ENCODE data around the gene BPIFB4. TPM values are rescaled to one million over a fixed set of nuclear protein-coding genes. Genes with fewer than 3 reads are reported as not detected.

BPIFB4 gene
- polyA plus RNA-seq, 4 donors: not detected

DNA sequence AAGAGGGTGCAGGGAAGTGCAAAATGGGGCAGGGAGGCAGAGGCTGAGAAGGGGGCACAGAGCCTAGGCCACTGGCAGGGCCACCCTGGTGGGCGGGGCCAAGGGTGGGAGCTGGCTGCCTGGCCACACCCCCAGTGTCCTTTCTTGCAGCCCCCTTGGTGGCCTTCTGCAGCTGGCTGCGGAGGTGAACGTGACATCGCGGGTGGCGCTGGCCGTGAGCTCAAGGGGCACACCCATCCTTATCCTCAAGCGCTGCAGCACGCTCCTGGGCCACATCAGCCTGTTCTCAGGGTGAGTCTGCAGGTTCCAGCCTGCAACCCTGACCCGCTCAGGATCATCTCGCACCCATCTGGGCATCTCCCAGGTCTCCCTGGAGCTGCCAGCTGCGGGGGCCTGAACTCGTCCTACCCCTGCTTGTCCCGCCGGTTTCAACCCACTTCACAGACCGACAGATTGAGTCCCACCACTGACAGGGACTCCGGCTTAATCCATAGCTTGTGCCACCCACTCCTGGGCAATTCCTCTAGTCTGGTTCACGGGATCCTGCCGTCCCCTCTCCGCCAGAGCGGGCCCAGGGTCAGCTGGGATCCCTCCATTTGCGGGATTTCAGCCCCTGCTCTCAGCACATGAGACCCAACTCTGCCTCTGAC is 19.6 kb upstream of the BPIFB4 start:
- no peak for DNase-seq (ENCODE audit: low read depth in 4 of 4, low spot score in 3 of 4)

DNA sequence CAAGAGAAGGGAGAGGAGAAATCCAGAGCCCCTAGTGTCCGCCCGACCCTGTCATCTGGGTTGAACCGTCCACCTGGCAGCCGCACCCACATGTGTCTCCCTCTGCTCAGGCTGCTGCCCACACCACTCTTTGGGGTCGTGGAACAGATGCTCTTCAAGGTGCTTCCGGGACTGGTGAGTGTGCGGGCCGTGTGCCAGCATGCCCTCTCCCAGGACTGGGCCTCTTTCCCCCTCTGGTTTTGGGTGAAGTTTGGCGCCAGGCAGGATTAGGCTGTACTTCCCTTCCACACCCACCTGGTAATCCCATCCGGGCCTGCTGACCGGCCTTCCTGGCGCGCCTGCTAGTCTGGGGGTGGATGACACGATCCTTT is 17.8 kb upstream of the BPIFB4 start:
- no peak for DNase-seq (ENCODE audit: low read depth in 4 of 4, low spot score in 3 of 4)

DNA sequence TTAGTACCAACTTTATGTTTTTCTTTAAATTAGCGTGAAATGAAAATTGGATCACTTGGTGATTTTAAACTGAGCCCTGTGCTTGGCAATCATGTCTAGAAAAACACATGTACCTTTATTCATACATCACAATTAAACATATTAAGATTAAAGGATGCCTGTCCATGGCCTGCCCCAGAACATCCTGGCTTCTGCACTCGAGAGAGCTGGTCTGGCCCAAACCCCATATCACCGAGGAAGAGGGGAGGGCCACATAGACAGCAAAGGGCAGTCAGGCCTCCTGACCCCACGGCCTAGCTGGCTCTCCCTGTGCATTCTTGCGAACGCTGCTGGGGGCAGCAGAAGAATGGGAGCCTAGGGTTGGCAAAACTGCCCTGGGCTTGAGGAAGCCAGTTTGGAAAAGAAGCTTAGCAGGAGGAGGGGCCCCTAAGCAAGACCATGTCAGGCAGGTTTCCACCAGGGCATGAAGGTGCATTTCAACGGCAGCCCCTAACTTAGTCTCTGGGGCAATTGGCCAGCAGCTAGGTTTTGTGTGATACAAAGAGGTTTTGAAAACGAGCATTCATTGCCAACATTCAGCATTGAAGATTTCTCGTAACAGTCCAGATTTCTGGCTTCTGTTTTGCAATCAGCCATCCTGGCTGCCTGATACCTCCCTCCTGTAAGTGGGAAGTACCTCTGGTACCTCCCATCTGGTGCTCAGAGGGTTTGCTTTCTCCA is 17.2 kb upstream of the BPIFB4 start:
- DNase-seq (ENCODE audit: low read depth in 4 of 4, low spot score in 3 of 4): no peak

DNA sequence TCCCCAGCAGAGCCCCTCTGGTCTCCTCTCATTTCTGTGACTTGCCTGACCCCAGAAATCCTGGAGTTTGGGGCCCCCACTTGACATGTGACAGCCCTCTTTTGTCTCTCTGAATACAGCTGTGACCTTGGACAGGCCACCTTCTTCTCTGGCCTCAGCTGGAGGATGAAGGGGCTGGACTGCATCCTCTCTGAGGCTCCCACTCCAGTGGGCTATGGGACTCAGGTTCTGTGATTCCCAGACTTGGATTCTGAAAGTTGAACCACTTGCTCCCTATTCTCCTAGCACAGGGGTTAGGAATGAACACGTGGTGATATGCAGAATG is 16.7 kb upstream of the BPIFB4 start:
- DNase-seq (ENCODE audit: low read depth in 4 of 4, low spot score in 3 of 4): no peak

DNA sequence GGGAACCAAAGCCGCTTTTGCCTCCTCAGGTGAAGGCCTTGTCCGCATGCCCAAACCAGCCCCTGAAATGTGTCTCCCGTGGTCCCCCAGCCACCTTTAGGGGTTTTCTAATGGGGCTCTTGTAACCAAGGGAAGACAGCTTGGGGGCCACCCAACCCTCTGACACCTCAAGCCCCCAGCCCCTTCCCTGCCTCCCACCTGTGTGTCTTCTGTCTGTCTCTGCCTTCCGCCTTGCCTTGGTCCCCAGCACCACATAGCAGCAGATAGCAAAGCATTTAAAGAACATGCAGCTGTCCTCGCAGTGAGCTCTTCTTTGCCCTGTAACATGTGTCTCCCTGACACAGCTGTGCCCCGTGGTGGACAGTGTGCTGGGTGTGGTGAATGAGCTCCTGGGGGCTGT is 16.2 kb upstream of the BPIFB4 start:
- DNase-seq (ENCODE audit: low read depth in 4 of 4, low spot score in 3 of 4): no peak

DNA sequence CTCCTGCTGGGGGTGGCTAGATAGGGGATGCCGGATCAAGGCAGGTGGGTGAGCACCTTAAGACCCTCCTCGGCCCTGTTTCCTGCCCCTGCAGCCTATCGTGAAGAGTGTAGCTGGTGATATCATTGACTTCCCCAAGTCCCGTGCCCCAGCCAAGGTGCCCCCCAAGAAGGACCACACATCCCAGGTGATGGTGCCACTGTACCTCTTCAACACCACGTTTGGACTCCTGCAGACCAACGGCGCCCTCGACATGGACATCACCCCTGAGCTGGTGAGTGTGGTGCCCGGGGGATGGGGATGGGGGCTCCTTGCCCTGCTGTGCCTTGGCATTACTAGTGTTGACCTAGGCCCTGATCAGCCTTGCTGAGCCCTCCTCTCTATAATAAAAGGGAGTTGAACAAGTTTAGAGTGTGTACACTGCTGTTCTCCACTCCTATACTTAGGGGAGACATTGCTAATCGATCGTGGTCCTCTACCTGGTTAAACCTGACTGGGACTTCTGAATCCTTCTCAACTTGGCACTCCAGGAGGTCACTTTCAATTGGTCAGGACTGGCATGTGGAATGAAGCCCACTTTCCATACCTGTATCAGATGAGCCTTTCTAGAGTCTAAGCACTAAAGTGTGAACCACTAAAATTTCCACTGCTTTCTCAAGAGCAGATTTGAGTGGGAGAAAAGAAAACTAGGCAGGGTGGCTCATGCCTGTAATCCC is 14.7 kb upstream of the BPIFB4 start:
- DNase-seq (ENCODE audit: low read depth in 4 of 4, low spot score in 3 of 4): no peak

DNA sequence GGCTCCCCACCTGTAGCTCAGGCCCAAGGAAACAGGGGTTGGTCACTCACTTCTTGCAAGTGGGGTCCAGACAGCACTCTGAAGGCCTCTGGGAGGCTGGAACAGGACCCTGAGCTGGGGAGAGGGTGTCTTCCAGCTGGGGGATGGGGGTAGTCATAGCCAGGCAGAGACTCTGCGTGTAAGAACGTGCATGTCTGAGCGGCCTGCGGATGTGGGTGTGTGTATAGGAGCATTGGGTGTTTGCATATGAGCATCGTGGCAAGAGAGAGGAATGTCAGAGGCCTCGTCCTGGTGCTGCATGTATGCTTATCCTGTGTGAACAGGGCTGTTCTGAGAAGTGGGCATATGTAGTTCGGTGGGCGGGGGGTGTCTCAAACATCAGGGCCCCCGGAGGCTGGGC is 13.7 kb upstream of the BPIFB4 start:
- DNase-seq (ENCODE audit: low read depth in 4 of 4, low spot score in 3 of 4): no peak

DNA sequence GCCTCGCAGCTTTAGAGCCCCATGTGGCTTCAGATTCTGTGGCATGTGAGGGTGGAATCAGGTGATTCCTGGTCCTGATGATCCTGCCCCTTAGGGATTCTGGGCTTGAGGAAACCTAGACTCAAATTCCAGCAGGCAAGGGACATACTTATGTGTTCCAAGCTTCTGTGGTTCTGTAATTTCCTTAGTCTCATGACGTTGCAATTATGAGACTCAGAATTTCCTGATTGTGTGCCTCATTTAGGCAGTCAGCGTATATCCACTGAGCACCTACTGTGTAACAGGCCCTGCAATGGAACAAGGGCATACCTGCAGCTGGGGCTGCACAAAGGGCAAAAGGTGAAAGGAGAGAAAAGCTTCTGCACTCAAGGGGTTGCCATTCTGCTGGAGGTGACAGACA is 11.6 kb upstream of the BPIFB4 start:
- no peak for DNase-seq (ENCODE audit: low read depth in 4 of 4, low spot score in 3 of 4)

DNA sequence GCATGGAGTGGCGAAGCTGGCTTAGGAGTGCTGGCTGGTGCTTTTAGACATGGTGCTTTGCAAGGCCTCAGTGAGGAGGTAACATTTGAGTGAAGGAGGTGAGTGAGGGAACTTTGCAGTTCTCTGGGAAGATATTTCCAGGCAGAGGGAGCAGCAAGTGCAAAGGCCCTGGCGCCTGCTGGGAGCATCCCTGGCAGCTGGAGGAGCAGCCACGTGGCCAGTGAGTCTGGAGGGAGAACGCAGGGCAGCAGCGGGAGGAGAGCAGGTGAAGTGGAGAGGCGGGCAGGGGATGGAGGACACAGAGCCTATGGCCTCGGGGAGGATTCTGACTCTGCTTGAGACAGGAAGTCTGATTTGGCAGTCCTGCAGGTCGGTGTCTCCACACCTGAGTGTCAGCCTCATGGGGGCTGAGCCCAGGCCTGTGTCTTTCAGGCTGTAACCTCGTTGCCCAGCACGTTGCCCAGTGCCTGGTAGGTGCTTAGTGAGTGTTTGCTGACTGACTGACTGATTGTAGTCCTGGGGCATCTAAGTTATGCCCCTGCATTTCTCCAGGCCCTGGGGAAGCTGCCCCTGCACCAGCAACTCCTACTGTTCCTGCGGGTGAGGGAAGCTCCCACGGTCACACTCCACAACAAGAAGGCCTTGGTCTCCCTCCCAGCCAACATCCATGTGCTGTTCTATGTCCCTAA is 11.0 kb upstream of the BPIFB4 start:
- no peak for DNase-seq (ENCODE audit: low read depth in 4 of 4, low spot score in 3 of 4)

DNA sequence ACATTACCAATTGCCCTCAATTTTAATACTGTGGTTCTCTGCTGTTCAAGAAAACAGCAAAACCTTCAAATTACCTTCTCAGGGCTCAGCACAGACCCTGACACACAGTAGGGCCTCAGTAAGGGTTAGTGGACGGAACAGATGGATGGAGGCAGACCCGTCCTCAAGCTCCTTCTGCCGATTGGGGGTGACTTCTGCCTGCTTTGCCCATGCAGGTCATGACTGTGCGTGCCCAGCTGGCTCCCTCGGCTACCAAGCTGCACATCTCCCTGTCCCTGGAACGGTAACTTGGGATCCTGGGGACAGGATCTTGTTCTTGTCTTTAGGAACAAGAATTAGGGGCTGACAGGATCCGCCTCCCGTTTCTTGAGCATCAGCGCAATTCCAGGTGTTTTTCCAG is 9.8 kb upstream of the BPIFB4 start:
- DNase-seq (ENCODE audit: low read depth in 4 of 4, low spot score in 3 of 4): no peak

DNA sequence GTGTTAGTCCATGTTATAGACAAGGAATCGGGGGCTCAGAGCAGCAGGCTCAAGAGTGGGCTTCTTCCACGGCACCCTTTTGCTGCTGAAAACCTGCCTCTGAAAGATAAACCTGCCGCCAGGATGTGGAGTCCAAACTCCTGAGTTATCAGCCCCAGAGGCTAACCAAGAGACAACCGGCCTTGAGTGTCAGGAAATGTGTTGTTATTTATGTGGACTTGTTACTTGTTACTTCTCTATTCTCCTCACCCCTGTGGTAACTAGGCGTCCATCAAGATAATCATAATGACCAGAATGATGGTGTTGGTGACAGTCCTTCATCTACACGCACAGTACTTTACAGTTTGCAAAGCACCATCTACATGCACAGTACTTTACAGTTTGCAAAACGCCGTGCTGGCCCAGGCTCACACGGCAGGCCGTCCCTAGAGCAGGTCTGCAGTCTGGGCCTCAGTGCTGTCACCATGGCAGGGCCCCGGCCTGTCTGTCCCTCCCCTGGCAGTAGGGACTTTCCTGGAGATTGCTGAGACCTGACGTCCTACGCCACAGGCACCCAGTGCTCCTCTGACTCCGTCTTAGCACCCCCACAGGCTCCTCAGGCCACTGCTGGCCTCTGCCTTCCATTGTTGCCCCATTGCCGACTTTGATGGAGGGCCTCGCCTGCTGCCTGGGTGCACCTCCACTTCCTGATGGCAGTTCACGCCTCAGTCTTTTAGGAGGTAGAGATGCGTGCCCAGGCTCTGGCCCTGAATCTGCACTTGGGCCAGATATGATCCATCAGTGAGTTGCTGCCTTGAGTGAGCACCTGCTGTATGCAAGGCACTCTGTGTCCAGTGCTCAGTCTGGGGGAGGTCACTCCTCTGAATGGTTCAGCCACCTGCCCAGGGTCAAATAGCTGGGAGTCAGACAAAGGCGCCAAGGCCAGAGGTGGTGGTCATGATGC is 9.1 kb upstream of the BPIFB4 start:
- no peak for DNase-seq (ENCODE audit: low read depth in 4 of 4, low spot score in 3 of 4)

DNA sequence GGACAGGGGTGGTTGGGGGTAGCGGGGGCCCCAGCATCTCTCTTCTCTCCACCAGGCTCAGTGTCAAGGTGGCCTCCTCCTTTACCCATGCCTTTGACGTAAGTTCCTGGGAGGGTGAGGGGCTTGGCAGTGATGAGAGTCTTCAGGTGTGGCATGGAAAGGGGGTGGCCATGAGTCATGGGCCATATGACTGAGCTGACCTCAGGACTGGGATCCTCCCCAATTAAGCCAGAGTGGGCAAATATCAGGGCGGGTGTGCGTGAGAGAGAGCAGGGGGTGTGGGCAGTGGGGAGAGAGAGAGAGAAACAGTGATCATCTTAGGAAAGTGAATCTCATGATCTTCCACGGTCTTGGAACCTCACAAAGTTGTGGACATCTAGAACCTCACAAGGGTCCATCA is 8.2 kb upstream of the BPIFB4 start:
- DNase-seq (ENCODE audit: low read depth in 4 of 4, low spot score in 3 of 4): no peak

DNA sequence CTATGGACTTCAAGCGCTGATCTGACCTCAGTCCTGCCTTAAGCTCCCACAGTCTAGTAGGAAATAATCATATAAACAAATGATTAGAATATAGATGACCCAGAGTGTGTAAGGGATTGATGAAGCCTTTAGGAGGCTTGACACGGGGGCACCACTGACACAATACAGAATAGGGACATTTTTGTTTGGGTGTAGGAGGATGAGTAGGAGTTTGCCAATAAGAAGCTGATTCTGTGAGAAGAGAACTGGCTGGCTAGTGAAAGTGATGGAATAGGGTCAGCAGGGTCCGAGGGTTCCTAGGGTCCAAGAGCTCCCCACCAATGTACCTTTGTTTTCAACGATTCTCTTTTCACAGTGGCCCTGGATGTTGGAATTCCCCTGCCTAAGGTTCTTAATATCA is 7.1 kb upstream of the BPIFB4 start:
- no peak for DNase-seq (ENCODE audit: low read depth in 4 of 4, low spot score in 3 of 4)

DNA sequence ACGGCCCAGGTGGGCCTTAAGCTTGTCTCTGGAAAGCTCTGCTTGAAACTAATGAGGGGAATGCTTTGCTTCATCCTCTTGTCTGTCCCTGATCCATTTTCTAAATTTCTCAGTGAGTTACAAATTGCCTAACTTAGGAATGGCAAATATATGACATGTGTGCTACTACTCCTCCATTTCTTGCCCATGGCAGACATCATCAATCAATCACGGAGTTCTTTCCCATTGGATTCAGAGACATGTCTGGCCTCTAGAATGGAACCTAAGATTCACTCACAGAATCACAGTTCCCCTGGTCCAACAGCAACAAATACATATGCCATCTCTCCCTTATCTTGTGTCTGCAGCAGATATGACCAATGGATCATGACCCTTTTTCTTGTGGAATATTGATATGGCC is 6.6 kb upstream of the BPIFB4 start:
- DNase-seq (ENCODE audit: low read depth in 4 of 4, low spot score in 3 of 4): no peak

DNA sequence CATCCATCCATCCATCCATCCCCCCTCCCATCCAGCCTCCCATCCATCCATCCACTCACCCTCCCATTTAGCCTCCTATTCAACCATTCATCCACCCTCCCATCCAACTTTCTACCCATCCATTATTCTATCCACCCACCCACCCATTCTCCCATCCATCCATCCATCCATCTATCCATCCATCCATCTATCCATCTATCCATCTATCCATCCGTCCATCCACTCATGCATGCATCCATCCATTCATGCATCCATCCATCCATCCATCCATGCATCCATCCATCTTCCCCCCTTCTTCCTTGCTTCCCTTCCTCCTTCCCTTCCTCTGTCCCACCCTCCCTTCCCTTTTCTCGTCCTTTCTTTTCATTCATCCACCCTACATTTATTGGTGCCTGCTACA is 4.8 kb upstream of the BPIFB4 start:
- DNase-seq (ENCODE audit: low read depth in 4 of 4, low spot score in 3 of 4): no peak

DNA sequence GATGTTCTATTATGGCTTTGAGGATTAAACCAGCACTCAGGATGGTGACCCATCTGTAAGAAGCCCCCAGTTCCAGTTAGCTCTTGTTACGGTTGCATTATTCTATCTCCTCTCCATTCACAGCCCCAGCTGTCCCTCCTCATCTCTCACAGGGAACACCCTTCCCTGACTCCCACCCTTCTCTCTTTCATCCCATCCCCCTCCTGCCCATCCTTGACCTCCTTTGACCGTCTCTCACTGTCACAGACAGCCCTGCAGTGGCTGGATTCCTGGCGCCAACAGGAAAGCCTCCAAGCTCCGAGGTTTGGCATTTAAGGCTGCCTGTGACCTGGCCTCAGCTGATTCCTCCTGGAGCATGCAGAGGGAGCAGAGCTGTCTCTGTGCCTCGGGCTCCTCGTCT is 4.2 kb upstream of the BPIFB4 start:
- no peak for DNase-seq (ENCODE audit: low read depth in 4 of 4, low spot score in 3 of 4)

DNA sequence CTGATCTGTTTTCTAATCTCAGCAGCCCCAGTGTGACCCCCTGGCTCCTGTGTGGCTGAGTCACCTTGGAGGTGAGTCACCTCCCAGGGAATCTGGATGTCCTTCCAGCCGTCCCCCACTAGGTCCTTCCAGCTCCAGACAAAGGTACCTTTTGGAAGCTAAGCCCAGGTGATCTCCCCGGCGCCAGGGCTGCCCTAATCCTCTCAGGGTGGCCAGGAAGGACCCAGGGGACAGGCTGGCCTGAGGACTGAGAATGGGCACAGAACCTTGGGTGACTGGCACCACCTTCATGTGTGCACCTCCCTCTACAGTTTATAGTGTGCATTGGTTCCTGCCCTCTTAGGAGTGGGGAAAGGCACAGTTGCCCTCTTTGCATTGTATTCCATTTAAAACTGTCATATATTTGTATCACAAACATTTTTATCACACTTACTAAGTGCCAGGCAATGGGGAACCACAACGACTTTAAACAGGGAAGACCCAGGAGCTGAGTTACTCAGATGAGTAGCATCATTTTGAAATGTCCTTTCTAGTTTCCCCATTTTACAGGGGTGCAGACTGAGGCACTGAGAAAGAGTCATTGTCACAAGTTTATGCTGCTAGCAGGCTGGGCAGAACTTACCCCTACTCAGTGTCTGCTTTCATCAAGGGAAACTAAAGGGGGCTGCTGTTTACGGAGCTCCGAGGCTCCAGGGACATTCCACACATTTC is 2.6 kb upstream of the BPIFB4 start:
- DNase-seq (ENCODE audit: low read depth in 4 of 4, low spot score in 3 of 4): no peak

DNA sequence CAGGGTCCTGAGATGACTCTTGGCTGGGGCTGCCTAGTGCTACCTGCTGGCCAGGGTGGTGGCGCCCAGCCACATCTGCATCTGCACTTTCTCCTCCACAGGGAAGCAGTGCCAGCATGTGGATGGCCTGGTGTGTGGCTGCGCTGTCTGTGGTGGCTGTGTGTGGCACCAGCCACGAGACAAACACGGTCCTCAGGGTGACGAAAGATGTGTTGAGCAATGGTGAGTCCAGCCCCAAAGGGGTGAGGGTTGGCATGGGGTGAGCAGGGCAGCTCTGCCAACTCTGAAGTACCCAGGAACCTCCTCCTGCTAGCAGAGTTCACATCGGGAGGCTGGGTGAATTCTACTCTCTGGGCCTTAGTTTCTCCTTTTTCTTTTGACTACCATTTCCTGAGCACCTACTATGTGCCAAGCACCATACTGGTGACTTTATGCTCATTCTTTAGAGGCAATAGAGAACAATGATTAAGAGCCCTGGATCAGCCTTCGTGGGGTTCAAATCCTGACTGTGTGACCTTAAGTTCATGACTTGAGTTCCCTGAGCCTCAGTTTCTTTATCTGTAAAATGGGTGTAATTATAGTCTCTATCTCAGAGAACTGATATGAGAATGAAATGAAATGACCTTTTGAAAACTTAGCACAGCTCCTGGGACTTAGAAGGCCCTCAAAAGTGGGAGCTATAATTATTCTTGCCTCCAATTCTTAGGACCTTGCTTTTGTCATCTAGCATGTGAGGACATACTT is 2.1 kb downstream of the BPIFB4 start:
- DNase-seq (ENCODE audit: low read depth in 4 of 4, low spot score in 3 of 4): no peak

DNA sequence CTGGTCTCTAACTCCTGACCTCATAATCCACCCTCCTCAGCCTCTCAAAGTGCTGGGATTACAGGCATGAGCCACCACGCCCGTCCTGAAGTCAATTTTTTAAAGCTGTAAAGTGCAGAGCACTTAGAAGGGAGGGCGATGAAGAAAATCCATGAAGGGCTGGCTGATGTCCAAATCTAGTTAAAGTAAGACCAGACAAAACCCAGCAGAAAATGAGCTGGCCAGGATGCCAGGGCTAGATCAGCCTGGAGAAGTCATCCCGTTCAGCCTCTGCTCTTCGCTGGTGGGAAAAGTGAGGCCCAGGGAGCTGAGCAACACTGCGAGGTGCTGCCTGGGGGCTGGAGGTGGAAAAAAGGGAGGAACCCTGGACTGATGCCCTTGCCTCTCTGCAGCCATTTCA is 3.1 kb downstream of the BPIFB4 start:
- no peak for DNase-seq (ENCODE audit: low read depth in 4 of 4, low spot score in 3 of 4)

Data from right renal pelvis (tissue), 4 donors.